GM21381 (cell line): ENCODE results near the gene MEX3D.

Experiments
- ATAC-seq: cut with Tn5 transposase; IDR thresholded peaks from one replicate; pipeline ENCODE4 v1.9.1; 2021; ENCODE audit warnings: mild to moderate bottlenecking, moderate library complexity; ENCODE audit not compliant: unreplicated experiment

MEX3D gene

DNA sequence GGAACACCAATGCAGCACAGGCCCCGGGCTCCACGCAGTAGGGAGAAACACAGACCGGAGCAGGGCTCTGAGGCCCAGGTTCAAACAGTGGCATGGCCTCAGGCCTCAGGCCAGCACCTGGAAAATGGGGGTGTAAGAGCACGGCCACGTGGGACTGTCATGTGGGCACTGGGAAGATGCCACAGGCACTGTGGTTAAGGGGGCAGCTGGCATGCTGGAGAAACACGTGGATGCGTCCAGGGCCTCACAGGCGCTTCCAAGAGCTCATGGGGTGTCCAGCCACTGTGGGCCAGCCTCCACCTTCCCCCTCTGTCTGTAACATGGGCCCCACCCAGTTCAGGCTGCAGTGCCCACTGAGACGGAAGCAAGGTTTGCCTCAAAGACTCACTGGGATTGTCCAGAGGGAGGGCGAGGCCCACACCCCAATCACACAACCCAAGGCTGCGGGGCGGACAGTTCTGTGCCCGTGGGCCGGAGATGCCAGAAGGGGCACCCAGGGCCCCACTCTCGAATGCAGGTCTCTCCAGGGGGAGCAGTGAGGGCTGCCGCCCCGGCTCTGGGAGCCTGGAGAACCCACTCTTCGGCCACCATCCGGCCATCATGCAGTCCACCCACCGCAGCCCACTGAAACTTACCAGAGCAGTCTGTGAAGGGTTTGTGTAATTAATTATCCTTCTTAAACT is 30.8 kb upstream of the MEX3D start:
- ATAC-seq: no peak

DNA sequence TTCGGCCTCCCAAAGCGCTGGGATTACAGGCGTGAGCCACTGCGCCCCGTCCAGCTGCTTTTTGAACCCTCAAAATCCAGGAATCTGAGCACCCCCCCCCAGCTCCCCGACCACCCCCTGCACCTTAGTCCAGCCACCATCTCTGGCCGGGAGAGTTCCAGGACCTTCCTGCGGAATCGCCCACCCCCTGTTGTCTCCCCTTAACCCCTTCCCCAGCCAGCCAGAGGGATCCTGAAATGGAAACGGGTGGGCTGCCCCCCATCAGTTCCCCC is 25.3 kb upstream of the MEX3D start:
- ATAC-seq: no peak

DNA sequence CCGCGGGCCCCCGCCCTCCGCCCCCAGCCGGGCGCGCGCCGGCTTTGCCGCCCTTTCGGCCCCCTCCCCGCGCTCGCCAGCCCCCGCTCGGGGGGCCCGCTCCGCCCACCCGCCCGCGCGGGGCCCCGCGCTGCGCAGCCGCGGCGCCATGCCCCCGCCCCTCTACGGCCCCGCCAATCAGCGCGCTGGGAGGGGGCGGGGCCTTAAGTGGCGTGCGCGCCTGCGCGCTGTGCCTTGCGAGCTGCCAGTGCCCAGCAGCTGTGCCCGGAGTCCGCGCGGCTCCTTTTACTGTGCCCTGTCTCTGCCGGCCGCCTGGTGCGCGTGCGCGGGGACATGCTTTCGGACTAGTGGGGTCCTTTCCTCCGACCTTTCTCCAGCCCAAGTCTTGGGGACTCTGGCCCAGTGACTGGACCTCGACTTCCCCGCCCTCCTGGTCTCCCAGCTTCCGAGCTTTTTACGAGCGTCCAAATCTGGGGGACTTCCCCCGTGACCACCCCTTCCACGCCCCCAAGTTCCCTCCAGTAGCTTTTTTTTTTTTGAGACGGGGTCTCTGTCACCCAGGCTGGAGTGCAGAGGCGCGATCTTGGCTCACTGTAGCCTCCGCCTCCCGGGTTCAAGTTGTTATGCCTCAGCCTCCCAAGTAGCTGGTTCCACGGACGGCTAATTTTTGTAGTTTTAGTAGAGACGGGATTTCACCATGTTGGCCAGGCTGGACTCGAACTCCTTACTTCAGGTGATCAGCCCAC is 24.8 kb upstream of the MEX3D start, which contains the start of gene MBD3:
Gene MBD3, minus strand, starts transcription at position 111 of the 746 bp plus-strand sequence. CDS start 234 bp downstream, outside the sequence.
- ATAC-seq: peak; percentile 60

DNA sequence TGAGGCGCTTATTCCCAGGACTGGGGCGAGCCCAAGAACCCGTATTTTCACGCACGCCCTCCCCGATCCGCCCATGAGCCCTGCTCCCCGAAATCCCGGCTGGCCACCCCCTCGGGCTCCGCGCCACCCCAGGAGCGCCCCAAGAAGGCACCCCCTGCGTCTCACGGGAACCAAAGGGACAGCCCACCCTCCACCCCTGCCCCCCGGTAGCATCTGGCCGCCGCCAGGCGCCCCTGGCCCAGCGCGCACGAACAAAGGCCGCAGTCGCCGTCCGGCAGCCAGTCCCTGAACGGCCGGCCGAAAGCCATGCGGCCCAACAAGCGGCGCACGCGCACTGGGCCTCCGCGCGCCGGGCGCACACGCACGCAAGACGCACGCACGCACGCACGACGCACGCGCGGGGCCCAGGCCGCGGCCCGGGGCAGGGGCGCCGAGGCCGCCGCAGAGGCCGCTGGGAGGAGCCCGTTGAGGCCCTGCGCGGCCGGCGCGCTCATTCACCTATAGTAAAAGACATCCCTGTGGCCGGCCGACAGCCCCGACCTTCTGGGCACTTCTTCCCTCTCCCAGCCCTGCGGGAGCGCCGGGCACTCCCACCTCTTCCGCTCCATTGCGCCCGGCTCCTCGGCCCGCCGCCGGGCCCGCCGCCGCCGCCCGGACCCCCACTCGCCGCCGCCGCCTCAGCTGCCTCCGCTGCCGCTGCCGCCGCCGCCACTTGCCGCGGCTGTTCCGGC is 24.1 kb upstream of the MEX3D start:
- ATAC-seq: peak; percentile 65

DNA sequence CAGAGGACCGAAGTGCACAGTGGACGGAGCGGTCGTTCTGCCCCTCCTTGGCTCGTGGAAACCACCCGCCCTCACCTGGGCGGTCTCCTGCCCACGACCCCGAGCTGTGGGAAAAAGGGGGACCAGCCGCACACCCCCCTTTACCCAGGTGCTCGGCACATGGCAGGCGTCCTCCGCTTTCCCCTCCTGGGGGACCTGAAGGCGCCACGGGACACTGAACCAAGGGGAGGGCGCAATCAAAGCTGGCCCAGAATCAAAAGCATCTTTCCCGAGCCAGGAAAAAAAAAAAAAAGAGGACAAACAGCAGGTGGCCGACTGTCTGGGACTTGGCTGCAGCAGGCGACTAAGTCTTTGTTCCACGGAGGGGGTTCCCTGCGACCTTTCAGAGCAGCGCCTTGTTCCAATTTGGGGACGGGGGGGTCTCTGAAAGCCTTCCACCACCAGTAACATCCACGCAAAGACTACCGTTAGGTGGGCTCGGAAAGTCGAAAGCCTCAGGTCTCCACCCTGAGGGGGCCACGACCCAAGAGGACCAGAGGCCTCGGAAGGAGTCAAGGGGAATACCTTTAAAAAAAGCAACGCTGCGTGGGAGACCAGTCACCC is 23.4 kb upstream of the MEX3D start:
- no peak for ATAC-seq

DNA sequence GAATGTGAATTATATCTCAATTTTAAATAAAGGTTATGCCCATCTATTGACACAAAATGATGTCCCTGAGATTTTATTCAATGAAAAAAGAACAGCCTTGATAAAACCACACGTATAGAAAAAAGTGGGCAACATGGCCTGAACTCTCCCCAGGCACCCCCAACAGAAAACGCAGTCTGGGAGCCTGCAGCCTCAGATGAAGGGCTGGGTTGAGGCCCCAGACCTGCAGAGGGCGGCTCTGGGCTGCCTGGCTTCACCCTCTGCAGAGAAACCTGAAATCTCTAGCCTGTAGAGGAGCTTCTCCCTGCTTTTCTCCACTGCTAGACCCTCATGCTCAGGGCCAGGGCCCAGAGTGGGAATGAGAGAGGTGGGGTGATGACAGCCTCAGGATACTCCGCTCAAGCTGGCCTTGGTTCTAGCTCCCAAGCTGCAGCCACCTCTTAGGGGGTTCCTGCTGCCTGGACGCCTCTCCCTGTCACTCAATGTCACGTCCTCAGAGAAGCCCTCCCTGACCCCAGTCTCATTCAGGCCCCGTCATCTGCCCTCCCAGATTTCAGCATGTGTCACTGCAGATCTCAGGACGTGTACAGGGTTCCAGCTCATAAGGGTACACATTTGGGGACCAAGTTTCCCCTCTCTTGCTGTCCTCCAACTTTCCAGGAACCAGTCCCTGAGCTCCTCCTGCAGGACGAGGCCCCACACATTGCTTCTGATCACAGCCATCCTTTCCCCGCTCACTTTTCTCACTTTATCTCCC is 22.7 kb upstream of the MEX3D start:
- ATAC-seq: no peak

DNA sequence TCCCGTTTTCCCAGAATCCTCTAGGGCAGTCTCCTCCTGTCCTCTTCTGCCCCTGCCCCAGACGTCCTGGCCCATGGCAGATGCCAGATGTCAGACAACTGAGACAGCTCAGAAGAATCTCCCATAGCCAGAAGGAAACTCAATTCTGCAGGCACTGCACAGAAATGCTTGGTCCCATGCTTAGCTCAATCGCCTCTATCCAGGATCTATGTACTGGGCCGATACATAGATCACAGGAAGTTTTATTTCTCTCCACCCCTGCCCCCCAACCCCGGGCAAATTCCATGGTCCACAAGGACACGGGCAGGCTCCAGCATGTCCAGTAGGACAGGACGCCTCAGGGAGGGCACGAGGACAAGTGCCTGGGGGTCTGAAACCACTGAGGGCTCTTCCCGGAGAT is 19.7 kb upstream of the MEX3D start:
- no peak for ATAC-seq

DNA sequence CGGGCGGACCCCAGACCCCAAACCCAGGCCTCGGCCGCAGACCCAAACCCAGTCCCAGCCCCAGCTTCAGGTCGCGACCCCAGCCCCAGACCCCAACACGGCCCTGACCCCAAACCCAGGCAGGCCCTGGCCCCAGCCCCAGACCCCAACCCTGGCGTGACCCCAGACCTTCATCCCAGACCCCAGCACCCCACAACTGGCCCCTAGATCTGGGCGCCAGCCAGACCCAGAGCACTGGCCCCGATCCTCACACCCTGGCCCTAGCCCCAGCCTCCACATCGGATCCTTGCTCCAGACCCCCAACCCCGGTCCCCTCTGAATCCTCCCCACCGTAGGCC is 17.1 kb upstream of the MEX3D start:
- no peak for ATAC-seq

DNA sequence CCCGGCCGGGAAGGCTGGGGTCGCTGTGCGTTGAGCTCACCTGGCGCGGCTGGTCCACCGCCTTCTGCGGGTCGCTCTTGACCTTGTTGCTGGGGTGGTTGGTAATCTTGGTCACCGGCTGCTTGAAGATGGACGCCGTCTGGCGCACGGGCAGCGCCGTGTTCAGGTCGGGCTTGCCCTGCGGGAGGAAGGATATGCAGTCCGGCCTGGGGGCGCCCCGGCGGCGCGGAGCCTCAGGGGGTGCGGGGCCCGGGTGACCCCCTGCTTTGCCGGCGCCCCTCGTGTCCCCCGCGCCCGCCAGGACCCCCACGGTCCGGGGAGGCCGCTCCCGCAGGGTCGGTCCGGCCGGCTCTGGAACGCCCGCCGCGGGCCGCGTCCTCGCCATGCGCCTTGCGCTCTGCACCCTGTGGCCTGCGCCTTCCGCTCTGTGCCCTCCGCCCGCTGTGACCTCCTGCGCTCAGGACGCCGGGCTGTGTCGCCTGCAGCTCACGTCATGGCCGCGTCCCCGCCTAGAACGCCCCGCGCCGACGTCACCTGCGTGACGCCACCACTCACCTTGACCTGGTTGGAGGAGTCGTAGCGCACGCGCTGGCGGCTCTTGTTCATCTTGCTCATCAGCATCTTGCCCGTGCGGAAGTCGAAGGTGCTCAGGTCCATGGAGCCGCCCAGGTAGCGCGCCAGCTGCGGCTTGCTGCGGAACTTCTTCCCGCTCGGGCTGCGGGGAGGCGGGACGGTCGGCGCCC is 16.5 kb upstream of the MEX3D start:
- no peak for ATAC-seq

DNA sequence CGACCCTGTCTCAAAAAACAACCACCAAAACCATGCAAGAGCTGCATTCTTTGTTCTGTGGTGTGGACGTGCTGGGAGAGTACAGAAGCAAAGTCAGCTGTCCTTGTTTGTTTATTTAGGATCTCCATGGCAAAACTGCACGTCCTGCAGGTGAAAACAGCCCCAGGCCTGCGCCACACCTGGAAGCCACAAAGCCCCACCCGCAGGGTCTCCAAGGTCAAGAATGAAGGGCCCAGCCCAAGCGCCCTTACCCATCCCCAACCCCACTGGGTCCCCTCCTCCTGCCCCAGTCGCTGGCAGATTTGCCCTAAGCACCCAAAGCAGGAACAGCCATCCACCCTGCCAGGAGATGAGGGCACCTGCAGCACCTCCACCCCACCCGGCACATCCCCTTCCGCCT is 14.1 kb upstream of the MEX3D start:
- no peak for ATAC-seq

DNA sequence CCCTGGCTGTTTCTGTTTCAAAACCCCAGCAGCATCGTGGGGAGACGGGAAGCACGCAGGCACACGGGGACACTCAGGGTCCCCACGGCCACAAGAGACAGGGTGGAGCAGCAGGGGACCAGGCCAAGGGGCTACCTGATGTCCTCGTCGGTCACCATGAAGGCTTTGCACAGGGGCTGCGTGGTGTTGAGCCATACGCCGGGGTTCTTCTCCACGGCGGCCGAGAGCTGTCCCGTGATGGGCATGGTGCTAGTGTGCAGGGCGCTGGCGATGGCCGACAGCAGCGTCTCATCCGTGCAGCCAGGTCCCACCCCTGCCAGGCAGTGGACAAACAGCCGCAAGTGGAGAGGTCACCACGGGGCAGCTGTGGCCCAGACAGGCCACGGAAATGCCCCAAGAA is 12.8 kb upstream of the MEX3D start:
- no peak for ATAC-seq

DNA sequence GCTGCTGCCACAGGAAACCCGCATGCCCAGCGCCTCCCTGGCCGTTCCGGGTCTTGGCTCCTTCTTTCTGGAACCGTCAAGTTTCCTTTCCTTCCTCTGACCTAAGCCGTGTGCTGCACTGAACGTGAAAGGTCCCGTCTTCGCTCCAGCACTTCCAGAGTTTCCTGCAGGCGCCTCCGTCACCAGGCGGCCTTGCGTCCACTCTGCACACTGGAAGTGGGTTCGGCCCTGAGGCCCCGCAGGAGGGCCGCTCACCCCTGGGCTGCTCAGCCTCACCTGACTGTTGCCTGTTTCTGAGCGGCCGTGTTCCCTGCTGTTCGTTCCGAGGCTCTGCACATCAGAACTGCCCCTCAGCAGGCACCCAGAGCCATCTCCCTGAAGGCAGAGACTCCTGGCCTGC is 12.3 kb upstream of the MEX3D start:
- no peak for ATAC-seq

DNA sequence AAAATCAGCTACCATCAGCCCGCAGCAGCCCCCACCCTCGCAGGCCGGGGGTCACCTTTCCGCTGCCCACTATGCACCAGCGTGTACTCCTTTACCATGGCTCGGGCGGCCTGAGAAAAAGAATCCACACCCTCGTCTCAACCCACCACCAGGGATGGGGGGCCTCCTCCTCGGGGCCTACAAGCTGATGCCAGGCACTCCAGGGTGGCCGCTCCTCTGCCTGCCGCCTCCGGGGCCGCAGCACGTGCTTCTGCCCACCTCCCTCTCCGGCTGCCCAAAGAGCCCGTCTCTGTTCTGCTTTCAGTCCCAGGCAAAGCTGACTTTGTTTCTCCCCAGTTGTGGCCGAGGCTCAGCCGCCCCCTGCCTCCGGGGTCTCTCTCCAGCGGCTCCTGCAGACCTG is 11.1 kb upstream of the MEX3D start:
- ATAC-seq: no peak

DNA sequence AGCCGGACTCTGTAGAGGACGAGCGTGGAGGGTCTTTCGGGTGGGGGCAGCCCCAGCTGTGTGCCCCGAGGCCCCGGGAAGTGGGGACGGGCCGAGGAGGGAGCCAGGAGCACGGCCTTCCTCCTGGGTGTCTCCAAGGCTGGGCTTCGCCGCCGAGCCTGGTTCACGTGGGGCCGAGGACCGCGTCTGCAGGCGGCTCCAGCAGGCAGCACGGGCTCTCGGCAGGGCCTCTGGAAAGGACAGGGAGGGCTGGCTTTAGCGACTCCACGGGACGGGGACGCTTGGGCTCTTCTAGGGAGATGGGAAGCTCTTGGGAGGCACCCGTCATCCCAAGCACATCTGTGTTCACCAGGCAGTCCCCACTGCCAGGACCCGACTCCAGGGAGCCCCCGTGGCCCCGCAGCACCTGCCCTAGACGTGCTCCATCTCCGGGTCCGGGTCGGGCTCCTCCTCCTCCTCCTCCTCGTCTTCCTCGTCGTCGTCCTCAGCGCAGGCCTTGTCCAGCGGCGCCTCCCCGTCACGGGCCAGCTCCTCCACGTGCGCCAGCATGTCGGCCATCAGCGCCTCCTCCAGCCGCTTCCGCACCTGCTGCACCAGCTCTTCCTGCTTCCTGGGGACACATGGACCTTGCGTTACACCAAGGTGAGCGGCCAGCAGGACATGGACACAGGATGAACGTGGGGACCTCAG is 9.9 kb upstream of the MEX3D start:
- ATAC-seq: no peak

DNA sequence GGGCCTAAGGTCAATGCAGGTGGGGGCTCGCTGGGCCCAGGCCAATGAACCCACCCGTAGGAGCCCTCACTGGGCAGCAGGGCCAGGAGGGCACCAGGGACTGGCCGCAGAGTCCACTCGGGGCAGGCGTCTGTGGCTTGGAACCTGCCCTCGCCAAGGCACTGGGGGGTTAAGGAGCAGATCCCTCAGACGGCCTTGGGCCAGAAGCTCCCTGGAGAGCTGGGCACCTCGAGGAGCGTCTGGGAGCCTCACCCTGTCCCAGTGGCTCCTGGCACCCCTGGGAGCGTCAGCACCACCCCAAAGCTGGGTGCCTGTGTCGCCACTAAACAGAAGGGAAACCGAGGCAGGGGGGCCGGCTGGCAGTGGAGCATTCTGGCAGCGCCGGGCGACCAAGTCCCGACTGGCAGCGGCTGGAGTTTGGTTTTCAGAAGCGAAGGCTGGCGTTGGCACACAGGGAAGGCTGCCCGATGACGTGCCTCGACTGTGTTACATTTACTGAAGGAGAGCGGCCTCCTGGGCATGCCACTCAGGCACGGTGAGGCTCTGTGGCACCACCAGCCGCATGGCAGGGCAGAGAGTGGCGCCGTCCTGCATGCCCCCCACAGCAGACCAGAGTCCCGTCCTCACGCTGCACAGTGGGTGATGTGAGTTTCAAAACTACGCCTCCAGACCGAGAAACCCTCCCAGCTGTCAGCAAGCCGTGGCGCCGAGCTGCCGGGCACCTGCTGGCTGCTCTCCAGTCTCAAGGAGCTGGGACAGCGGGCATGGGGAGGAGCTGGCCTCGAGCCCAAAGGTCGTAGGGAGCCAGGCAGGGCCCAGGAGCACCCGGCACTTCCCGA is 9.2 kb upstream of the MEX3D start:
- no peak for ATAC-seq

DNA sequence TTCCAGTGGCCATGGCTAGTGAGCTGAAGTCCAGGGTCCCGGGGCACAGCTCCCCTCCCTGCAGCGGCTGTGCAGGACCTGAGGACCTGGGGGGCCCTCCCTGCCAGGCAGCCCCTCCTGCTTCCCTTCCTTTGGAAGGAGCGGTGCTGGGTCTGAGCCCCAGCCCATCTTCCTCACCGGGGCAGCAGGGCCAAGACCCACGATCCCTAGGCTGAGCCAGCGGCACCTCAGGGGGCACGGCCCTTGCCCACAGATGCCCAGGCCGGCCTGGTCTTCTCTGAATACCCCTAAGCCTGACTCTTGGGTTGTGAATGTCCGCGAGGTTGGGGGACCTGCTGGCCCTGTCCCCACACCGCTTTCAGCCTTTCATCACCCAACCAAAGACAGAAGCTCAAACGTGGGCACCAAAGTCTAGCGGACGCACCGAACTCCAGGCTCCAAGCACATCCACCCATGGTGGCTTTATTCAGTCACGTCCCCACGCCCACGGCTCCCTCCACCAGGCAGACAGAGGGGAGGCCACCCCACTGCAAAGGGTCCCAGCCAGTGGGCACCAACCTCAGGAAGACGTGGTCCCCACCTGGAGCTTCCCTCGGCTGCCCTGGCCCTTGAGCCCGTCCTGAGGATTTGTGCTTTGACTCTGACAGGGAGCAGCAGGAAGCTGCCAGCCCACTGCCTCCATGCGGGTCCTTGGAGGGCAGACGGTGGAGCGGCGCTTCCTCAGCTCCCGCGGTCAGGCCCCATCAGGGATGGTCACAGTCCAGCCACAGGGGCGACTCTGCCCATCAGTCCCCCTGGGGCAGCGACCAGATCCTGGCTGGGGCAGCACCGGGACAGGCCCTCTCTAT is 8.3 kb upstream of the MEX3D start:
- ATAC-seq: no peak

DNA sequence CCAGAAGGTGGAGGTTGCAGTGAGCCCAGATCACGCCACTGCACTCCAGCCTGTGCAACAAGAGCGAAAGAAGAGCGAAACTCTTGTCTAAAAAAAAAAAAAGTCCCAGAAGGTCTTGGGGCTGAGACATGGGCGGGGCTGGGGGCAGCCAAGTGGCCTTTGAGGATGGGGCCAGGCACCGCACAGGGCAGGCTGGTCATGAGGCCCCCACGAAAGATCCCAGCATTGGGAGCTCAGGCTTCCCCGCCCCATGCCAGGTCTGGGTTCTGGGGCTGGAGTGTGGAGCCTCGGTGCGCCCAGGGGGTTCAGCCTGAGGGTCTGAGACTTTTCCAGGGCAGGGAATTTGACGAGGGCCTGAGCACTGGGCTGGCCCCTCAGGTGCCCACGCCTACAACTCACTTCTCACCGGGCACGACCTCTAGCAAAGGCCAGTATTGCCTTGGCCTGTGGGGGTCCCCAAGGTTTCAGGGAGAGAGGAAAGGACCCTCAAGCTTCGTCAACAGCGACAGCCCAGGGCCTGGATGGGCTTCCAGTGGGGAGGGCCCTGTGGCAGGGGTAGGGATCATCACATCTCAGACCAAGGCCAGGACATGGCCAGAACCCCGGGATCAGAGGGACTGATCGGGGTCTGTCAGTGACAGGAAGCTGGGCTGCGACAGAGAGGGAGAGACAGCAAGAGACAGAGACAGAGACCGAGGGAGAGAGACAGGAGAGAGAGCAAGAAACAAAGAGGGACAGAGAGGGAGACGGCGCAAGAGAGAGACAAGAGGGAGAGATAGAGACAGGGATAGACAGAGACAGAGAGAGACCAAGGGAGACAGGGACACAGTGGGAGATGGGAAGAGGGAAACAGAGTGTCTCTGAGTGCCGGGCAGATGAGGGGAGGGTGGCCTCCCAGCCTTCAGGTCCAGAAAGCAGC is 7.5 kb upstream of the MEX3D start:
- ATAC-seq: no peak
